Embryonic facial prominence (tissue), 1 donor: ENCODE data around the gene ANK3.

Source experiments
- DNase-seq: peaks from one replicate; pipeline ENCODE4 v3.0.0-alpha.2; 2016; ENCODE audit errors: extremely low spot score

Gene ANK3

DNA sequence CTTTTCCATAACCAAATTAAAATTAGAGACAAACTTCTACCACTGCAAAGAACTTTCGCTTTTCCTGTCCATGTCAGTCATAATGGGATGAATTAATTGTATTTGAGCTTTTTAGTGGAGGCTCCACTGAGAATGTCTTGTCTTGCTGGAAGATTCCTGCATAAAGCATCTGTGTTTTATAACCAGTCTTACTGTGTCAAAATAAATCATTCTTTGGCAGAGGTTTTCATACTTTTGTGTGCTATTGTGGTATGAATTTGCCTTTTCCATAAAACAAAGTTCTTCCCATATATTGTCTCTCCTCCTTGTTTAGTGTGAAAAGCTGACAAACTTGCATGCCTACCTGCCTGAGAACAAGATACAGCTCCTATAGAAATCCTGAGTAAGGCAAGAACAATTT, 358.5 kb downstream of the ANK3 start:
- no peak for DNase-seq

DNA sequence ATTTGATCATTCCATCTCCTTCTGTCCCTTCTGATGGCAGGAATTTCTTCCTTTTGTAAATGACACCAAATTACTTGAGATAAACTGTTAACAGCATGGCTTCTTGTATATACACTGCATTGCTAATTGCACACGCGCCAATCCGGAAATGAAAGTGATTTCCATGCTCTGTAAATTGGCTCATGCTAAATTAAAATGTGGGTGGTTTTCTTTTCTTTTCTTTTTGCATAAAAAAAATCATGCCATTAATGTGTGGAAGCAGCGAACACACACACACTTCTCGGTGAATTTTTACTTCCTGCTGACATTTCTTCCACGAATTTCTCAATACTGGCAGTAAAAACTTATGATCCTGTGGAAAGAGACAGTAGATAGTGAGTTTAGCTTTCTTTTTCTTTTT, 360.2 kb downstream of the ANK3 start:
- no peak for DNase-seq

DNA sequence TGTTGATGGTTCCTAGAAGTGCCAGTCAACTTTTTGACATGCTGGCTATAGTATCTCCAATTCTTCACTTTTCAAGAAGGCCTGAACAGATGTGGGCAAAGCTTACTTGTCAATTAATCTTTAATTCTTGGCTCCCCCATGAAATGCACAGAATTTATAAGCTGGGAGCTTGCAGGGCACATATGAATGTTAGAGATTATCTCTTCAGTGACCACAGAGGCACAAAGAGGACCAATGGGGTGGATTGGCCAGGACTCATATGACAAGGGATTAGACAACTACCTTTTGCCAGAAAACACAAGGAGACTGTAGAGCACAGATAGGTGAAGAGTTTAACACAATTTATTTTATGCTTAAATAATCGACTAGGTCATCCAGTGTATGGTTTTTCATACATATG, 361.6 kb downstream of the ANK3 start:
- DNase-seq: no peak

DNA sequence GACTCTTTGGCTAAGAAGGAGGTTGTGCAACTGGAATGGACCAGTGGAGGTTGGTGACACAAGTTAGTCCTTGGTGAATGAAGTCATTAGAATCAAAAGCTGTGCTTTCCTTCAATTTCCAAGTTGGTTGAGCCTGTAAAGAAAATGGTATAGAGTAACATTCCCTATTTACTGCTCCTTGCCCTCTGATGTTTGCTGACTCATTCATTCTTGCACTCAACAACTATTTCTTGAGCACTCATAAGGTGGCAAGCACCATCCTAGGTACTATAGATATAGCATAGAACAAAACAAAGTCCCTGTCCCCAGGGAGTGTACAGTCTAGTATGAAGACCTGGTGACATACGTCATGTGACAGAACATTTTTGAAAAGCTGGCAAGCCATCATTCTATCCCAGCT, 364.4 kb downstream of the ANK3 start:
- no peak for DNase-seq

DNA sequence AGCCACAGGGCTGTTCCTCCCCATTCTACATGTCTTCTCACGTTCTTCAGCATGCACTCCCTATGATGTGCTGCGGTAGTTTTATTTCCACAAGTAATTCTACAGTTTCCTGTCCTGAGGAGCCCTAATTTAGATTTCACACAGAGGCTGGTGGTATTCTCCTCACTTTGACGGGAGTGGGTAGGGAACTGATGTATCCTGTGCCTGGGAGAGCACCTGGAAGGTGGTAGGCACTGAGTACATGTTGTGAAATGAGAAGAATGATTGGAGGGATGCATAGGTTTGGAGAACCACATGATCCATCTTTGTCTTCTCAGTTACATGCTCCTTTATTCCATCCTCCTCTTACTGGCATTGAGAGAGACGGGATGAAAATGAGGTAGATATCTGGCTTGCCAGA, 365.2 kb downstream of the ANK3 start:
- no peak for DNase-seq

DNA sequence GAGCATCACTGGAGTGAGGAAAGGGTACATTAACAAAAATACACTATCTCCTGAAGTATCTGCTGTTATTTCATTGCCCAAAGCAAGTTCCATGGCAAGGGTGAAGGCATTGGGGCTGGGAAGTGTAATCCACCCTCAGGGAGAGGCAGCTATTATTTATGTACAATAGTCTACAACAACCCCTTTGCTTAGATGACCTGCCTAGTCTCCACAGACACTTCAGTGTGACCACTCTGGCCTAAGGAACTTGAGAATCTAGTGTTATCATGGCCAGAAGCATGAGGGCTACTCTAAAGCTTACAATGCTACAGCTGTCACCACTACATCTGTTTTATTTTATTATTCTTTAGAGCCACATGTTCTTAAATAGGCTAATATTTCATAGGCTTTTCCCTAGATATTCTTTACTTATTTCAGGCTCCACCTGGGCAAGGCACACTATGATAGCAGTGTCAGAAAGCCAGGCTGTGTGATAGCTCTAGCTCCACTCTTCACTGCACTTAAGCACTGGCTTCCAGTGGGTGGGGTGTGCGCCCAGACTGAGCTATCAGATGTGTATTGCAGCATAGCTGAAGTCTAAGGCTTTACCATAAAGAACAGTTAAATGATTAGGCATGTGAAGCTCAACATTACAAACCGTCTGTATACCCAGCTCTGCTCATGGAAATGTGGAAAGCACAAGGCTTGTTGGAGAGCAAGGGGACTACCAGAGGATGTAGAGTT, 366.4 kb downstream of the ANK3 start:
- no peak for DNase-seq

DNA sequence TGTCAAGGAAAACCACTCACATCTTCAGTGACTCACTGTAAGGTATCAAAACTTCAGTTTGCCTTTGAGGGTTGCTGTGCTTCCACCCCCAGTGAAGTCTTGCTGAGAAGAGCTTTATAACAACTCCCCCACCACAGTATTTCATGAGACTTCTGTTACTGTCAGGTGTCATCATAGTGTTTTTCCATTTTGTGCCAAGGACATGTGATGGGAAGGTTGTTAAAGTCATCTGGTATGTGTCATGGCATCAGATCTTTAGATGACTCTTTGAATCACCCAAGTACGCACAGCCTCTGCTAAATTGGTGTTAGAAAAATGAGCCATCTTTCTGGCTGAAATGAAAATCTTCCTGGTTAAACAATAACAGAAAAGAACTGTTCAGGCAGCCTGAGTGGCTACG, 368.3 kb downstream of the ANK3 start:
- DNase-seq: no peak

DNA sequence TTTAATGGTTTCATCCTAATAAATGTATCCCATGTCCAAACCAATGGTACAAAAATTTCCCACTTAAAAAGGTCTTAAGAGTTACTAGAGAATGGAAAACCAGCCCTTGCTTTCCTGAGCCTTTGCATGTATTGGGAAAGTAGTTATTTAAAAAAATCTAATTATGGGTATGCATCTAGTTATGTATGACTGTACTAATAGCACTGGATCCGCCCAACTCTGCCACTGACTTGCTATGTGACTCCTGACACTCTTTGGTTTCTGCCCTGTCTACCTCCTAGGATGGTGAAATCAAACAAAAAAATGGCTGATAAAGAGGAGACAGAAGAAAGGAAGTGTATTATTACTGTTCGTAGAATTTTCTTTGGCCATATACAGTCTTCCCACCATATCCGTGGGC, 372.9 kb downstream of the ANK3 start:
- DNase-seq: no peak

DNA sequence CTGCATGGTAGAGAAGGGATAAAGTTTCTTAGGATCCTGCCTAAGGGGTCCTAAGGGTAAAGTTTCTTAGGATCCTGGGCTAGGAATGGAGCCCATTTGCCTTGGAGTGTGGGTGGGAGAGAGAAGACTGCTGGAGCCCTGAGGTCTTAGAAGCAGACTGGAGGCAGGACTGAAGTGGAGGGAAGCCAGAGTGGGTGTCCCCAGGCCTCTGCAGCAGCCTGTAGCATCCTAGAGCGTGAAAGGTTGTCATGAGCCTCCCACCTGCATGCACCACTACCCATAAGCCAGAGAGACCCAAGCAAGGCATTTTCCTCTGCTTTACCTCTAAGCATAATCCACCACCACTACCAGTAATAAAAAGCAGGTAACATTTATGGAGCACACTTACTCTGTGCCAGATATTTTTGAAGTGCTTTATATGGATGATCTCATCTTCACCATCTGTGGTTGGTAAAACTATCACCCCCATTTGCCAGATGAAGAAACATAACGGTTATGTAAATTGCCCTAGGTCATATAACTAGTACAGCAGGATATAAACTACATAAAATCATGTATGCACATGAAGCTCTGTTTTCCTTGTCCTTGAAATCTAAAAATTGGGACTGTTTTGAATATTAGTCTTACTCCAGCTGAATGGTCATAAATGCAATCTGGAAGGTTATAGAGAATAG, 379.8 kb downstream of the ANK3 start:
- no peak for DNase-seq

DNA sequence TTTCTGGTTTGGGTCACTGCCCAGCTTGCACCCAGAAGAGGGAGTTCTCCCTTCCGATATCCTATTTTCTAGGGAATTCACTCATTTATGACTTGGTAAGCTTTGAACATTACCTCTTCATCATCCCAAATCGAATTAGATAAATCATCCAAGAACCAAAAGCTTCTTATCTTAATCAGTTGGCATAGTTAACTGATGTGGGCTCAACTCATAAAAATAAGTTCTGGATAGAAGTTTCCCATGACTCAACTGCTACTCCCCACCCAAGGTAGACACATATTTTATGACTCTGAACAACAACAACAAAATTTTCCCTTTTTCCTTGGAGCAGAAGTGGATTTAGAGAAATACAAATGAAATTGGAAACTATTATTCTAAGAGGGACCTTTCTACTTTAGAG, 380.4 kb downstream of the ANK3 start:
- no peak for DNase-seq

DNA sequence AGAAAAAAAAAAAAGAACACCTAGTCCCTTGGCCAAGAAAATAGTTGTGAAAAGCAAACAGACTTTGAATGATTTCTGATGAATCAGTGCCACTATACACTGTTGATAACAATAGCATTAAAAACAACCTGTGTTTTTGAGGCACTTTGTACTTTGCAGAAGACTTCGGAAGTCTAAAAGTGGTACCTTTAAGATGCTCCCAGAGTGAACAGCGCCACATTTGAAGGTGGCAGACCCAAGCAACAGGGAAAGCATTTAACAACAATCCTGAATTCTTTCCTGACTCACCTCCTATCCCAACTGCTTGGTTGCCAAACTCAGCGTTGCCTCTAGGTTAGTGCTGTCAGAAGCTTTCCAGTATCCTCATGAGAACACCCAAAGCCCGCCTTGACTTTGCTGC, 380.9 kb downstream of the ANK3 start:
- DNase-seq: no peak

DNA sequence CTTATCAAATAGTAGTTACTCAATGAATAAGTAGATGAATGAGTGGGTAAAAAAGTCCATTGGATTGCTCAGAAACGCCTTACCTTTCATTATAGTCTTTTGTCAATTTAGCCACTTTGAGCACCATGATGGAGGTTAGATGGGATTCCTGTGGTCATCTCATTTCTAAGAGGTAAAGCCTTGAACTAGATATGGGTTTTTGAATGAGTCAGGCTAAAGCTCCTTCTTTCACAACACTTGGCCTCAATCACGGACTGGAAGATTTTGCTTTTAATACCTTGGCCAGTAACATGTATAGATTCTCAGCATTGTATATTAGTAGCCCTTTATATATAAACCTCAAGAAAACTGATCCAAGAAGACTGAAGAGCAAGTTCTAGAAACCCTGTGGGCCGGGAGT, 383.6 kb downstream of the ANK3 start:
- DNase-seq: no peak

DNA sequence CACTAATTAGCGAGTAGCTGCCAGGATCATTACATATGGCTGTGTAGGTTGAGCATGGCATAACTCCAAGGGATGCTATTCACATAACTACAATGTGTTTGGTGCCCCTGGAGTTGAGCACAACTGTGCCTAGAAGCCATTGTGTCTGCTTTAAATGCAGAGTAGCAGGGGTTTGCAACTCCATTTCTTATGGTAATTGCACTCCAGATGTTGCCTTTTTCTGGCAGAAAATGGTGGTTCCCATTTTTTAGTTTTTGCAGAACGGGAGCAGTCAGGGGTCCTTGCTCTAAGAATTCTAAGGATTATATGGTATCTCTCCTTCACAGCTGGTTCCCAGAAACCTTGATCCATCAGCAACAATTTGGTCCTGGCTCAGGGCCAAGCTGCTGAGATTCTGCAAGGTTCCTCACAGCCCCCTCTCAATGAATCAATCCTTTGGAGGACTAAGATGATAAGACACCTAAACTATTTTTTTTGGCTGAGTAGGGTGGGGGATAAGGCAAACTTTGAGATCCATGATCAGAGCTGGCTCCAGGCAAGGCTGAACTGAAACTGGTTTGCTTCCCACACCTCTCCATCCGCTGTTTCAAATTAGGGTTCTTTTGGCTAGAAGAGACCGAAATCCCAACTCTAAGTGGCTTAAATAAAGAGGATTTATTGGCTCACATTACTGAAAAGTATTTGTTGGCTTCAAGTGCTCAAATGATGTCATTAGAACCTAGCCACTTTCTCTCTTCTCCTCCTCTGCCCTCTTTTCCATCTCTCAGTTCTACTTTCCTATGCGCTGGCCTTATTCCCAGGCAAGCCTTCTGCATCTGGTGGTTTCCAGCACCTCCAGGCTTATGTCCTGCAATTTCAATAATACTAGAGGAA, 385.8 kb downstream of the ANK3 start:
- DNase-seq: peak; percentile 13

DNA sequence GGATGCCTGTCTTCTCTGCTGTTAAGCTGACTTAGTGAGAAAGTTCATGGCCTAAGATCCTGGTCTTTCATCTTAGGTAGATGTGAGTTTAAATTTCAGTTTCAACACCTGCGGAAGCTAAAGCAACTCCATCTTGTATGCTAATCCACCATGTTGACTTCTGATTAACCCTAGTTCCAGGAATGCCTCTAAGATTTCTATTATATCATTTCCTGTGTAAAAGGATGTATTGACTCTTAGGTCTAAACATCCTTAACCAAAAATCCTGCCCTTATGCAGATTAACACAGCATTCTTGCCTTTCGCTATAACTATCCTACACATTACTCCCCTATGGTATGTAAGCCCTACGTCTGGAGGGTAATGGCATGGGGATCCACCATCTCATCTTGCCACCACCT, 388.9 kb downstream of the ANK3 start:
- no peak for DNase-seq

DNA sequence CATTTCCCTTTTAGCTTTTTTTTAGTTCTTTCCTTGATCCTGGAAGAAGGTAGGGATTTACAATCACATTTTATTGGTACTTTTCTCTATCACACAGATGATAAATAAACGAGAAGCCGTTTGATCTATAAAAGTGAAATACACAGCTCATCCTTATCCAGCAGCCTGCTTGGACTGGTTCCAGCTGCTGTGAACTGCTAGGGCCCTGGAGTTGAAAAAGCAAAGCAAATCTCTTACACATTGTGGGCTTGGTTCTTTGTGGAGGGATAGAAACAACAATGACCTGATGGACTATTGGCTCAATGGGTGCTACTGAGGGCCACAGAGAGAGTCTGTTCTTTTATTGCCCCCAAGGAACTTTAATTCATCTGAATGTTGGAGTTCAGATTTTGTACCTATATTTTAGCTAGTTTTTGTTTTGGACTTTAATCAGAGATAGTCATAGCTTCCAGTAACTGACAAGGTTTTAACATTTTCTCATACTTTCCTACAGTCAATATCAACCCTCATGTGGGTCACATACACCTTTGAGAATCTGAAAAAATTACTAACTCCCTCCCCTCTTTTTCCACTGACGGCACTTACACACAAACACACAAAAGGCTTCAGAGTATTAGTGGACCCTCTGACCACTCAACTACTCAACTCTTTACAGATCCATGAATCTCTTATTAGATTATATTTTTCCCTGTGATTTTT, 391.7 kb downstream of the ANK3 start:
- no peak for DNase-seq

DNA sequence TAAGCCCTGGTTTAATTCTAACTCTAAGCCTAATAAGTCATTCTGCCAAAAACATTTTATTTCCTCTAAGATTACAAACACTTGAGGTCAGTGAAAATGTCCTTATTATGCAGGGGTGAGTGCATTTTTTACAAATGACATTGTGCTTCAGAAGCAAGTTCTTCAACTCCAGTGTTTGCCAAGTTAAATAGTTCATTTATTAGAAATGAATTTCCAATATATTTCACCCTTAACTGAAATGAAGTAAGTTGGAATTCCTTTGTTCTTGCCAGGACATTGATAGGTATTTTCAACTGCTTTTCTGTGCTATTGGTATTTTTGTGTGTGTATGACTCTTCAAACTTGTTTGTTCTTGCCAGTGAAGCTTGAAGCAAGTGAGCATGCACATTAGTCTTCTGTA, 393.8 kb downstream of the ANK3 start:
- peak; percentile 27 for DNase-seq

DNA sequence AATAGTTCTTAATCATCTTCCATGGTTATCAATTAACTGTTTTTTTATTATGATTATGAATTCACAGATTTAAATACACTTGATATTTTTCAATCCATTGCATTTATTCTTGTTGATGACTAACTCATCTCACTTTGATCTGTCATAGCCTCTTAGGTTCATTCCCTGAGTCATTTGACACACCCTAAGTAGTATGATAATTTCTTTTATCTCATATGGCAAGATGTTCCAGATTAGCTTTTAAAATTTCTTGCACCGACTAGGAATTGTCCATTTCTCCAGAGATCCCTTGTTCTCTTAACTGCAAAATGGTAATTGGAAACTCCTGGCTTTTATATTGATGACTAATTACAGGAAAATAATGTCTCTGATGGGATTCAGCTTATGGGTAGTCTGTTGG, 395.7 kb downstream of the ANK3 start:
- DNase-seq: no peak

DNA sequence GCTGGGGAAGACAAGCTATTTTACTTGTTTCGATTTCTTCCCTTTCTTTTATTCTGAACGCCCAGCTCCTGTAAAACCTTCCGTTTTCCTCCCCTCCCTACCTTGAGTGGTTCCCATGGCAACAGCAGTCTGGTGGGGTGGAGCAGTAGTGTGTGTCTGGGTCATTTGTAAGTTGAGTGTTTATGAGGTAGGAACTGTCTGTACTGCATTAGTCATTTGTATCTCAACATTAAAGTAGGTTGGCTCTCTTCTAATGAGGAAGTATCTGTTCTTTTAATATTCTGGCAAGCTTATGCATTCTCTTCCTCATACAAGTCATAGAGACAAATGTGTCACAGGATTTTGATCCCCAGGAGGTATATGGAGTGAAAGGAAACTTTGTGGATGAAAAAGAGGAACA, 398.0 kb downstream of the ANK3 start:
- no peak for DNase-seq

DNA sequence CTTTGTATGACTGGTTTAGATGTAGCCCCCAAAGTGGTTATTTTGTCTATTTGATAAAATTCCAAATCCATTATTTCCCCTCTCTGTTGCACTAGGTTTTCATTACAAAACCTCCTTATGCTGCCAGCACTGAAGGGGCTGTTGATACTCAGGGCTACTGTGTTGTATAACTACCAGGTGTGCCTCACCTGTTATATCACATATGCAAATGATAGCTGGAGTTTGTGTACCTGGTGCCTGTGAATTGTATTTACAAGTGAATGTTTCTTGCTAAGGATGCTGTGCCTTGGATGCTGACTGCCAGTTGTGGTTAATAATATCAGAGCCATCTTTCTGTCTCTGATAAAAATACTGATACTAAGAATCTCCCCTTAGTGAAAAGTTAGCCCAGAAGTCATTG, 398.6 kb downstream of the ANK3 start:
- DNase-seq: no peak

DNA sequence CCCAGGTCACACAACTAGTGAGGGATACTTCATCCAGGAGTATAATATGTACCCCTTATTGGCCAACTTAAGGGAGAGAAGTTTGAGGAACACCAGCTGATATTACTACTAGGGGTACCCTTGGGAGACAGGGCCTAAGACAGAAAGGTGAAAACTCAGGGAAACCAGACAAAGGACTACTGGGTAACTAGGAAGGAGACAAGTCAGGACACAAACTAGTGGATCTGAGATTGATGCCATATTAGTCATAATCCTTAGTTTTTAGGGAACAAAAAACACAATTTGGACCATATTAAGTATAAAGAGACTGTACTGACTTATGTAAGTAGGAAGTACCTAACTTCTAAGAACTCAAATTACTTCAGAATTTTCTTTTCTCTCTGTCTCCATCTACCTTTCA, 404.0 kb downstream of the ANK3 start:
- DNase-seq: no peak

DNA sequence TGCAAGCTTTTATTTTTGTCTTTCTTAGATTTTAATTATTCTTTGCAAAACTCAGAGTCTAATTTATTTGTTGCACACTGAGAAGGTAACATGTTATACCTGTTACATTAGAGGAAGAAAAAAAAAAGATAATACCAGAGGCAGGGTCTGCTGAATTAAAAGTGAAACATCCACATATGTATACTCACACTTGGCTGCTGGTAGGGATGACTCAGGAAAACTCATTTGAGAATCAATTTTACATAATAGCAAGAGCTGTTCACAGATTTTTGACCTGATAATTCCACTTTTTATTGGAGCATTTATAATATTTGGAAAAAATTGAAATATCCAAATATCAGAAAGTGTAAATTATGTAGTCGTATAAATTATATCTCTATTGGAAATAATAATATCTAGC, 405.3 kb downstream of the ANK3 start:
- DNase-seq: no peak

DNA sequence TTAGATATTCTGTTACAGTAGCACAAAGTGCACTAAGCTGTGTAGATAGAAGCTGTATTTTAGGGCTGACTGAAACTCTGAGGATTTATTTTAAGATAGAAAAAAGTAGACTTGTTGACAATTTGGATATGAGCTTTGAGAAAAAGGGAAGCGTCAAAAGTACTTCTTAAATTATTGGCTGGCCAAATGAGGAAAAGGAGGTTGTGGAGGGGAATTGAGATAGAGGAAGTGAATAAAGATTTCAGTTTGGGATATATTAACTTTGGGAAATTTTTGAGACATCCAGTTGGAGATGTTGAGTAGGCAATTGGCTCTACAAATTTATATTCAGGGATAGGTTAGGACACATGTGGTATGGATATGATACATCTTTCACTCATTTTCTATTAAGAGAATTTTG, 409.3 kb downstream of the ANK3 start:
- no peak for DNase-seq
